DND-41 (cell line): ENCODE measurements around the gene DNAH12.
"Not testable (repeated sequence)": the region's sequence is repeated elsewhere in the genome, so short reads cannot be mapped to it uniquely, and the experiment has no call there.

ENCODE experiments used
- ATAC-seq: fragments of 200-7000 bp; cut with Tn5 transposase; 3 replicates; pipeline ENCODE4 v1.9.1; 2021; ENCODE audit warnings: low read depth; ENCODE audit not compliant: insufficient read depth
- DNase-seq: peaks from one replicate; pipeline ENCODE4 v3.0.0-alpha.2; 2020
- H2AFZ ChIP-seq: 2 replicates; pipeline ENCODE4 v1.6.0; 2012; ENCODE audit warnings: low read depth, low read length
- H3K27ac ChIP-seq: 2 replicates; pipeline ENCODE4 v1.5.1; 2012; ENCODE audit warnings: low read length, inconsistent platforms
- H3K27me3 ChIP-seq: fragments of 200-600 bp; sonication (generic); 2 replicates; pipeline ENCODE4 v1.6.0; 2012; ENCODE audit warnings: low read length, mild to moderate bottlenecking, inconsistent platforms; ENCODE audit not compliant: insufficient read depth, poor library complexity
- H3K36me3 ChIP-seq: 2 replicates; pipeline ENCODE4 v1.5.1; 2012; ENCODE audit warnings: low read length, inconsistent platforms; ENCODE audit not compliant: insufficient read depth
- H3K4me1 ChIP-seq: 2 replicates; pipeline ENCODE4 v1.5.1; 2012; ENCODE audit warnings: mild to moderate bottlenecking, low read length; ENCODE audit not compliant: insufficient read depth
- H3K4me2 ChIP-seq: 2 replicates; pipeline ENCODE4 v1.6.0; 2012; ENCODE audit warnings: mild to moderate bottlenecking, moderate library complexity, low read length, inconsistent platforms; ENCODE audit not compliant: insufficient read depth
- H3K4me3 ChIP-seq, 2 experiments: fragments of 200-600 bp in 1 of 2; shearing (Covaris generic) in 1 of 2; 2 replicates each; pipeline ENCODE4 v1.5.1; 2012 to 2016; ENCODE audit warnings: inconsistent platforms in 2 of 2, low read length in 2 of 2, mild to moderate bottlenecking in 2 of 2, low read depth in 1 of 2, moderate library complexity in 1 of 2
- H3K79me2 ChIP-seq: 2 replicates; pipeline ENCODE4 v1.6.0; 2012; ENCODE audit warnings: low read length, inconsistent platforms; ENCODE audit not compliant: insufficient read depth
- H3K9ac ChIP-seq: 2 replicates; pipeline ENCODE4 v1.6.0; 2012; ENCODE audit warnings: low read depth, mild to moderate bottlenecking, inconsistent platforms, low read length, moderate library complexity
- H3K9me3 ChIP-seq: 2 replicates; pipeline ENCODE4 v1.5.1; 2012; ENCODE audit warnings: low read length, moderate library complexity, mild to moderate bottlenecking, inconsistent platforms; ENCODE audit not compliant: insufficient read depth, severe bottlenecking
- H4K20me1 ChIP-seq: 2 replicates; pipeline ENCODE4 v1.6.0; 2012; ENCODE audit warnings: low read length; ENCODE audit not compliant: insufficient read depth
- CTCF ChIP-seq: IDR thresholded peaks from 2 replicates; pipeline ENCODE4 v1.5.1; 2012; ENCODE audit warnings: borderline replicate concordance, low read length, moderate library complexity, mild to moderate bottlenecking; ENCODE audit not compliant: poor library complexity, severe bottlenecking; ENCODE audit errors: extremely low read depth
- EZH2 ChIP-seq: IDR thresholded peaks from 3 replicates; pipeline ENCODE4 v1.6.1; 2012; ENCODE audit warnings: borderline replicate concordance, low read depth, mild to moderate bottlenecking, moderate library complexity, low read length, inconsistent platforms; ENCODE audit not compliant: severe bottlenecking

The DNAH12 gene

GRCh38 chr3:57383406-57383805 is 160.7 kb downstream of the DNAH12 start:
- Histone ChIP-seq H3K79me2 (no peaks in the 10 kb centered on the region), H3K9me3 (no peaks in the 10 kb centered on the region), H3K4me3 (no peak overlapping the region), H3K4me2 (no peak overlapping the region), H3K4me1 (no peaks in the 10 kb centered on the region), H2AFZ (no peak overlapping the region), H4K20me1 (no peaks in the 10 kb centered on the region), H3K27me3 (peaks cover 34% of the 10 kb centered on the region), H3K9ac (no peak overlapping the region), H3K36me3 (no peaks in the 10 kb centered on the region), H3K27ac (no peak overlapping the region)
- ATAC-seq (no peak), DNase-seq (no peak)
- TF ChIP-seq EZH2 (no peak), CTCF (no peak)

GRCh38 chr3:57382933-57383332 is 161.2 kb downstream of the DNAH12 start:
- Histone ChIP-seq H3K27ac (no peak overlapping the region), H3K4me3 (no peak overlapping the region), H2AFZ (no peak overlapping the region), H3K9ac (no peak overlapping the region), H4K20me1 (no peaks in the 10 kb centered on the region), H3K4me2 (no peak overlapping the region), H3K4me1 (no peaks in the 10 kb centered on the region), H3K9me3 (no peaks in the 10 kb centered on the region), H3K27me3 (peaks cover 36% of the 10 kb centered on the region), H3K79me2 (no peaks in the 10 kb centered on the region), H3K36me3 (no peaks in the 10 kb centered on the region)
- TF ChIP-seq EZH2 (no peak), CTCF (no peak)
- ATAC-seq (no peak), DNase-seq (no peak)

- no peaks in the 10 kb centered on the region for H4K20me1 ChIP-seq
- H3K4me3 ChIP-seq, result no peak overlapping the region
- H3K27me3 ChIP-seq, result peaks cover 12% of the 10 kb centered on the region
- no peaks in the 10 kb centered on the region for H3K4me1 ChIP-seq
- no peak overlapping the region for H3K27ac ChIP-seq
- peaks cover 7% of the 10 kb centered on the region for H3K9me3 ChIP-seq
- no peak overlapping the region for H3K9ac ChIP-seq
- ATAC-seq, result no peak
- DNase-seq, result no peak
- H3K4me2 ChIP-seq, result no peak overlapping the region
- TF ChIP-seq CTCF, result no peak
- no peak for TF ChIP-seq EZH2
- H2AFZ ChIP-seq, result no peak overlapping the region
- H3K36me3 ChIP-seq, result no peaks in the 10 kb centered on the region
- H3K79me2 ChIP-seq, result no peaks in the 10 kb centered on the region
These were observed 173.8 kb downstream of the DNAH12 start for GRCh38 chr3:57370341-57370740.

- not testable (repeated sequence) for H3K27me3 ChIP-seq, H3K4me3 ChIP-seq, ATAC-seq, H2AFZ ChIP-seq, H3K79me2 ChIP-seq, H3K9me3 ChIP-seq, DNase-seq, H3K4me1 ChIP-seq, H3K36me3 ChIP-seq, H4K20me1 ChIP-seq, H3K4me2 ChIP-seq, H3K27ac ChIP-seq, H3K9ac ChIP-seq
These were observed 179.1 kb downstream of the DNAH12 start for GRCh38 chr3:57365089-57365488.

GRCh38 chr3:57356275-57356674 is 187.9 kb downstream of the DNAH12 start:
- not testable (repeated sequence) for H3K4me2 ChIP-seq, H3K4me3 ChIP-seq, H3K79me2 ChIP-seq, H3K36me3 ChIP-seq, H4K20me1 ChIP-seq, ATAC-seq, H3K27ac ChIP-seq, DNase-seq, H3K9me3 ChIP-seq, H3K27me3 ChIP-seq, H3K4me1 ChIP-seq, H3K9ac ChIP-seq, H2AFZ ChIP-seq
